ENCODE data around the gene KLHL29.

GRCh38 chr2:23513245-23513871, 128.4 kb downstream of the KLHL29 start:
- TF ChIP-seq CTCF (IDR thresholded peaks at IDR 0.05) (no peak), POLR2A (IDR thresholded peaks at IDR 0.05) (no peak)
